ENCODE results near the gene PTTG1IP. TPM values are rescaled to one million over a fixed set of nuclear protein-coding genes. Genes with fewer than 3 reads are reported as not detected.

PTTG1IP gene
- total RNA-seq, 1 donor from 2014 or later: 209 TPM

GRCh38 chr21:44889625-44890337 is 16.3 kb upstream of the PTTG1IP start:
- Histone ChIP-seq H3K36me3 (peaks cover 25% of the 10 kb centered on the region), H3K9me3 (no peaks in the 10 kb centered on the region), H3K4me1 (no peaks in the 10 kb centered on the region), H3K27me3 (ENCODE audit: low read depth) (peaks cover 6% of the 10 kb centered on the region), H3K4me3 (no peak overlapping the region), H3K27ac (no peak overlapping the region)
- peak; percentile 34 for DNase-seq
- TF ChIP-seq CTCF (IDR thresholded peaks at IDR 0.05): no peak
- intact Hi-C loops (cut with DNase I): no loop called here
- no peak for ATAC-seq

- Histone ChIP-seq H3K4me3 (no peak overlapping the region), H3K27me3 (ENCODE audit: low read depth) (peaks cover 6% of the 10 kb centered on the region), H3K4me1 (no peaks in the 10 kb centered on the region), H3K27ac (no peak overlapping the region), H3K9me3 (no peaks in the 10 kb centered on the region), H3K36me3 (peaks cover 25% of the 10 kb centered on the region)
- DNase-seq (peak; percentile 36), ATAC-seq (no peak)
- intact Hi-C loops (cut with DNase I): no loop called here
- TF ChIP-seq CTCF (IDR thresholded peaks at IDR 0.05): no peak
Observed at GRCh38 chr21:44888581-44889550, 15.4 kb upstream of the PTTG1IP start.

- no peaks in the 10 kb centered on the region for H3K4me1 ChIP-seq
- no peak overlapping the region for H3K4me3 ChIP-seq
- H3K36me3 ChIP-seq: peaks cover 25% of the 10 kb centered on the region
- H3K27ac ChIP-seq: no peak overlapping the region
- ATAC-seq (no peak), DNase-seq (peak; percentile 46)
- intact Hi-C loops (cut with DNase I): no loop called here
- H3K27me3 ChIP-seq (ENCODE audit: low read depth): peaks cover 6% of the 10 kb centered on the region
- no peak for TF ChIP-seq CTCF (IDR thresholded peaks at IDR 0.05)
- H3K9me3 ChIP-seq: no peaks in the 10 kb centered on the region
Observed at GRCh38 chr21:44887807-44888580, 14.5 kb upstream of the PTTG1IP start.

- TF ChIP-seq CTCF (IDR thresholded peaks at IDR 0.05): no peak
- intact Hi-C loops (cut with DNase I): no loop called here
- ATAC-seq: no peak
Observed at GRCh38 chr21:44887126-44887806, 13.8 kb upstream of the PTTG1IP start.

More at GRCh38 chr21:44887126-44887806, 13.8 kb upstream of the PTTG1IP start:
- peaks cover 5% of the 10 kb centered on the region for H3K4me1 ChIP-seq
- no peak overlapping the region for H3K27ac ChIP-seq
- DNase-seq: no peak
- no peaks in the 10 kb centered on the region for H3K9me3 ChIP-seq
- H3K36me3 ChIP-seq: peaks cover 25% of the 10 kb centered on the region
- peaks cover 6% of the 10 kb centered on the region for H3K27me3 ChIP-seq (ENCODE audit: low read depth)
- H3K4me3 ChIP-seq: no peak overlapping the region

Measured in lower lobe of right lung (tissue), 2 donors.